DOHH2 (cell line): ENCODE measurements around the gene ODAD2.
"Not testable (repeated sequence)": the region's sequence is repeated elsewhere in the genome, so short reads cannot be mapped to it uniquely, and the experiment has no call there.

Experiments
- H3F3A ChIP-seq: fragments of 200-600 bp; sonication (generic), shearing (Covaris generic); 2 replicates; pipeline ENCODE4 v1.6.0; 2016; ENCODE audit warnings: antibody characterized with exemption, mild to moderate bottlenecking; ENCODE audit not compliant: control insufficient read depth, insufficient read depth
- H3K27ac ChIP-seq: fragments of 200-600 bp; sonication (generic); 2 replicates; pipeline ENCODE4 v1.5.1; 2014; ENCODE audit warnings: low read depth, mild to moderate bottlenecking, low read length, moderate library complexity
- H3K27me3 ChIP-seq: fragments of 200-600 bp; sonication (generic); 2 replicates; pipeline ENCODE4 v1.6.1; 2014; ENCODE audit warnings: mild to moderate bottlenecking, low read length, mixed read lengths; ENCODE audit not compliant: control insufficient read depth
- H3K36me3 ChIP-seq: fragments of 200-600 bp; sonication (generic); 2 replicates; pipeline ENCODE4 v1.6.1; 2014; ENCODE audit warnings: mild to moderate bottlenecking, low read length, moderate library complexity, mixed read lengths; ENCODE audit not compliant: control insufficient read depth
- H3K4me1 ChIP-seq: fragments of 200-600 bp; sonication (generic); 2 replicates; pipeline ENCODE4 v1.6.1; 2014; ENCODE audit warnings: mild to moderate bottlenecking, low read length, mixed read lengths; ENCODE audit not compliant: control insufficient read depth
- H3K4me2 ChIP-seq: fragments of 200-600 bp; sonication (generic); 2 replicates; pipeline ENCODE4 v1.6.0; 2014; ENCODE audit warnings: mild to moderate bottlenecking, low read length, moderate library complexity
- H3K4me3 ChIP-seq: fragments of 200-600 bp; sonication (generic); 2 replicates; pipeline ENCODE4 v1.5.1; 2014; ENCODE audit warnings: mild to moderate bottlenecking, low read length, mixed read lengths
- H3K79me2 ChIP-seq: fragments of 200-600 bp; sonication (generic); 2 replicates; pipeline ENCODE4 v1.6.1; 2014; ENCODE audit warnings: mild to moderate bottlenecking, low read length, mixed read lengths; ENCODE audit not compliant: control insufficient read depth
- H3K9me2 ChIP-seq: fragments of 200-600 bp; sonication (generic); replicated peaks from 2 replicates; pipeline ENCODE4 v1.6.1; 2014; ENCODE audit warnings: mild to moderate bottlenecking, low read length, mixed read lengths; ENCODE audit not compliant: control insufficient read depth
- H3K9me3 ChIP-seq: fragments of 200-600 bp; sonication (generic); 2 replicates; pipeline ENCODE4 v1.6.1; 2014; ENCODE audit warnings: antibody characterized with exemption, low read length, mixed read lengths; ENCODE audit not compliant: control insufficient read depth, insufficient read depth
- H4K20me1 ChIP-seq: fragments of 200-600 bp; sonication (generic); 2 replicates; pipeline ENCODE4 v1.6.0; 2014; ENCODE audit warnings: low read depth, mild to moderate bottlenecking, antibody characterized with exemption, low read length, moderate library complexity; ENCODE audit not compliant: control insufficient read depth, insufficient read depth
- EZH2phosphoT487 ChIP-seq: fragments of 200-600 bp; sonication (generic); IDR thresholded peaks from 2 replicates; pipeline ENCODE4 v1.6.1; 2017; ENCODE audit warnings: borderline replicate concordance, mild to moderate bottlenecking, antibody characterized with exemption, low read length, moderate library complexity, mixed read lengths
- TF ChIP-seq, protein P1 (sequence below): fragments of 200-600 bp; sonication (generic); IDR thresholded peaks from one replicate; pipeline ENCODE4 v1.5.1; 2014; ENCODE audit warnings: antibody characterized with exemption, mild to moderate bottlenecking, low read depth, low read length; ENCODE audit not compliant: poor library complexity, severe bottlenecking

The ODAD2 gene

DNA sequence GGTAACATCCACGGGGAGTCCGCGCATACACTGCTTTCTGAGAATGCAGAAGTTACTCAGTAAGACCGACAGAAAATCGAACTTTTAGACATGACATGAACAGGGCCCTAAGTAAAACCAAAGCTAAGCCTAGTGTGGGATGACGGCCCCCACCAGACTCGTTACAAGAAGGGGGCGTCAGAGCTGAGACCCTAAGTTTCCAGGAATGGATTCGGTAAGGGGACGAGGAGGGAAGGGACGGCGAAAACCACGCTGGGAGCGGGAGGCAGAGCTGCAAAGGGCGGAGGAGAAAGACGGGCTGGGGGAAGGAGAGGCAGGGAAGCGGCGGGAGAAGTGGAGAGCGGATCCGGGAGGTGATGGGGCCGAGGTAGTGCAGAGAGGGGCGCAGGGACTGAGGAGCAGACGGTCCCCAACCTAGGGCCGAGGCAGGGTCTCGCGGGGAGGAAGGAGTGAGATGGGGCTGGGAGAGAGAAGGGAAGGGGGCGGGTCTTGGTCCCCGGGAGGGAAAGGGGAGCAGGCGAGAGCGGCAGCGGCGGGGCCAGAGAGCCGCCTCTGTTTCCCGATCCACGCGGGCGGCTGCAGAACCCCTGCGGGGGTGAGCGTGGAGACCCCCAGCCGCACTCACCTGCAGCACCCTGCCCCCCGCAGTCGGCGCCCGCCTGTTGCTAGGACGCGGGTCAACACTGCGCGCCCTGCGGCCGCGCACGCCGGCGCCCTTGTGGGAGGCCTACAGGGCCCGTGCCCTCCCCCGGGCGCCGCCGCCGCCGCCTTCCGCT is 513 bp downstream of the ODAD2 start:
- no peak overlapping the region for H3K4me3 ChIP-seq
- no peaks in the 10 kb centered on the region for H3F3A ChIP-seq
- no peaks in the 10 kb centered on the region for H3K27me3 ChIP-seq
- H4K20me1 ChIP-seq = no peaks in the 10 kb centered on the region
- H3K79me2 ChIP-seq = no peaks in the 10 kb centered on the region
- no peak overlapping the region for H3K27ac ChIP-seq
- no peak overlapping the region for H3K4me2 ChIP-seq
- no peaks in the 10 kb centered on the region for H3K36me3 ChIP-seq
- no peaks in the 10 kb centered on the region for H3K4me1 ChIP-seq
- no peaks in the 10 kb centered on the region for H3K9me2 ChIP-seq
- TF ChIP-seq EZH2phosphoT487 = no peak
- TF ChIP-seq, protein P1, sequence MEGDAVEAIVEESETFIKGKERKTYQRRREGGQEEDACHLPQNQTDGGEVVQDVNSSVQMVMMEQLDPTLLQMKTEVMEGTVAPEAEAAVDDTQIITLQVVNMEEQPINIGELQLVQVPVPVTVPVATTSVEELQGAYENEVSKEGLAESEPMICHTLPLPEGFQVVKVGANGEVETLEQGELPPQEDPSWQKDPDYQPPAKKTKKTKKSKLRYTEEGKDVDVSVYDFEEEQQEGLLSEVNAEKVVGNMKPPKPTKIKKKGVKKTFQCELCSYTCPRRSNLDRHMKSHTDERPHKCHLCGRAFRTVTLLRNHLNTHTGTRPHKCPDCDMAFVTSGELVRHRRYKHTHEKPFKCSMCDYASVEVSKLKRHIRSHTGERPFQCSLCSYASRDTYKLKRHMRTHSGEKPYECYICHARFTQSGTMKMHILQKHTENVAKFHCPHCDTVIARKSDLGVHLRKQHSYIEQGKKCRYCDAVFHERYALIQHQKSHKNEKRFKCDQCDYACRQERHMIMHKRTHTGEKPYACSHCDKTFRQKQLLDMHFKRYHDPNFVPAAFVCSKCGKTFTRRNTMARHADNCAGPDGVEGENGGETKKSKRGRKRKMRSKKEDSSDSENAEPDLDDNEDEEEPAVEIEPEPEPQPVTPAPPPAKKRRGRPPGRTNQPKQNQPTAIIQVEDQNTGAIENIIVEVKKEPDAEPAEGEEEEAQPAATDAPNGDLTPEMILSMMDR = no peak
- H3K9me3 ChIP-seq = no peaks in the 10 kb centered on the region; the same call in 1 of the 2 replicates

DNA sequence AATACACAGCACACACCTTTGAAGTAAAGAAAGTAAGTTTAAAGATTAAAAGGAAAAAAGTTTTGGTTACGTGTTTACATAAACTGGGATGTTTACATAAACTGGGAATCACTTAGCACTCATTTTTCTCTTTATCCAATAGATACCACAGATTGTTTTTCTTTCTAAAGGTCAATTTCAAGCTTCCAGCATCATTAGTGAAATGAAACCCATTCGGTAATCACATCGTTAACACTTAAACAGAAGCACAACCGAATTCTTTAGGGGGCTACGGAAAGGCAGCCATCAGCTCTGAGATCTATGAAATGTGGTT is 1.1 kb downstream of the ODAD2 start:
- H3K9me2 ChIP-seq = no peaks in the 10 kb centered on the region
- no peaks in the 10 kb centered on the region for H3F3A ChIP-seq
- no peak overlapping the region for H3K4me3 ChIP-seq
- no peaks in the 10 kb centered on the region; the same call in 1 of the 2 replicates for H3K9me3 ChIP-seq
- H3K4me2 ChIP-seq = no peak overlapping the region
- H3K36me3 ChIP-seq = no peaks in the 10 kb centered on the region
- H3K27ac ChIP-seq = no peak overlapping the region
- no peaks in the 10 kb centered on the region for H3K79me2 ChIP-seq
- no peaks in the 10 kb centered on the region for H3K4me1 ChIP-seq
- TF ChIP-seq, protein P1 = no peak
- TF ChIP-seq EZH2phosphoT487 = no peak
- no peaks in the 10 kb centered on the region for H3K27me3 ChIP-seq
- H4K20me1 ChIP-seq = no peaks in the 10 kb centered on the region

GRCh38 chr10:27995311-27995710 is 3.6 kb downstream of the ODAD2 start:
- Histone ChIP-seq H3K4me1 (no peaks in the 10 kb centered on the region), H3K9me3 (no peaks in the 10 kb centered on the region)

GRCh38 chr10:27989357-27989756 is 9.5 kb downstream of the ODAD2 start:
- not testable (repeated sequence) for H3K4me2 ChIP-seq, H3F3A ChIP-seq, H3K36me3 ChIP-seq, H4K20me1 ChIP-seq, H3K79me2 ChIP-seq, H3K9me3 ChIP-seq, H3K4me3 ChIP-seq, H3K27me3 ChIP-seq, H3K4me1 ChIP-seq, H3K27ac ChIP-seq, H3K9me2 ChIP-seq

More at GRCh38 chr10:27995311-27995710, 3.6 kb downstream of the ODAD2 start:
- Histone ChIP-seq H3K27ac (no peak overlapping the region), H3K9me2 (no peaks in the 10 kb centered on the region), H3K36me3 (no peaks in the 10 kb centered on the region), H3K4me2 (no peak overlapping the region), H3K4me3 (no peak overlapping the region), H3K27me3 (no peaks in the 10 kb centered on the region), H3F3A (no peaks in the 10 kb centered on the region), H4K20me1 (no peaks in the 10 kb centered on the region), H3K79me2 (no peaks in the 10 kb centered on the region)
- TF ChIP-seq, protein P1 = no peak
- TF ChIP-seq EZH2phosphoT487 = no peak
